Measurements from ENCODE around the gene FRMD5.

The FRMD5 gene

DNA sequence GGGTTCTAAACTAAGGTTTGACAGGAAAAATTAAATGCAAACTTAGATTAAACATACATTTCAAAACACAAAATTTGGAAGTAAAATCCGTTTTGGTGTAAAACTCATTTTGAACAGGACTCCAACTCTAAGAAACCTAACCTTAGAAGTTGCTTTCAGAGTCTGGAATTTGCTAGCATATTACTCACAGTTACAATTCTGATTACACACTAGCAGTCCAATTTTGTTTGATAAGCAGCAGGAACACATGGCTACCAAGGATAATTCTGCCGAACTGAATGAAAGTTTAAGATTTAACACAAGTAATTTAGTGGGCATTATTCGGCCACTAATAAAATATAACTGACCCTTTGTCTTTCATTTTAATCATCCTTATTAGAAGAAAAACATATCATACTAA, 49.6 kb downstream of the FRMD5 start:
- H4K20me1 ChIP-seq (ENCODE audit: insufficient read depth) = no peaks in the 10 kb centered on the region
- no peaks in the 10 kb centered on the region for H3K4me1 ChIP-seq (ENCODE audit: low read depth, poor library complexity, severe bottlenecking)
- no peaks in the 10 kb centered on the region for H3K36me3 ChIP-seq (ENCODE audit: insufficient read depth)
- H3K4me2 ChIP-seq = no peak overlapping the region
- no peak overlapping the region for H2AFZ ChIP-seq (ENCODE audit: low read depth)
- H3K4me3 ChIP-seq (IDR thresholded peaks at IDR 0.05; ENCODE audit: insufficient read depth, low read depth, low read length) = no peak overlapping the region
- no peak overlapping the region for H3K9ac ChIP-seq
- H3K27ac ChIP-seq = no peak overlapping the region
- TF ChIP-seq, protein P1, sequence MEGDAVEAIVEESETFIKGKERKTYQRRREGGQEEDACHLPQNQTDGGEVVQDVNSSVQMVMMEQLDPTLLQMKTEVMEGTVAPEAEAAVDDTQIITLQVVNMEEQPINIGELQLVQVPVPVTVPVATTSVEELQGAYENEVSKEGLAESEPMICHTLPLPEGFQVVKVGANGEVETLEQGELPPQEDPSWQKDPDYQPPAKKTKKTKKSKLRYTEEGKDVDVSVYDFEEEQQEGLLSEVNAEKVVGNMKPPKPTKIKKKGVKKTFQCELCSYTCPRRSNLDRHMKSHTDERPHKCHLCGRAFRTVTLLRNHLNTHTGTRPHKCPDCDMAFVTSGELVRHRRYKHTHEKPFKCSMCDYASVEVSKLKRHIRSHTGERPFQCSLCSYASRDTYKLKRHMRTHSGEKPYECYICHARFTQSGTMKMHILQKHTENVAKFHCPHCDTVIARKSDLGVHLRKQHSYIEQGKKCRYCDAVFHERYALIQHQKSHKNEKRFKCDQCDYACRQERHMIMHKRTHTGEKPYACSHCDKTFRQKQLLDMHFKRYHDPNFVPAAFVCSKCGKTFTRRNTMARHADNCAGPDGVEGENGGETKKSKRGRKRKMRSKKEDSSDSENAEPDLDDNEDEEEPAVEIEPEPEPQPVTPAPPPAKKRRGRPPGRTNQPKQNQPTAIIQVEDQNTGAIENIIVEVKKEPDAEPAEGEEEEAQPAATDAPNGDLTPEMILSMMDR (conservative IDR thresholded peaks at IDR 0.05; ENCODE audit: low read depth, low read length) = no peak
- H3K79me2 ChIP-seq (ENCODE audit: insufficient read depth, low read depth) = no peaks in the 10 kb centered on the region
- no peaks in the 10 kb centered on the region for H3K27me3 ChIP-seq (ENCODE audit: insufficient read depth, low read depth)

DNA sequence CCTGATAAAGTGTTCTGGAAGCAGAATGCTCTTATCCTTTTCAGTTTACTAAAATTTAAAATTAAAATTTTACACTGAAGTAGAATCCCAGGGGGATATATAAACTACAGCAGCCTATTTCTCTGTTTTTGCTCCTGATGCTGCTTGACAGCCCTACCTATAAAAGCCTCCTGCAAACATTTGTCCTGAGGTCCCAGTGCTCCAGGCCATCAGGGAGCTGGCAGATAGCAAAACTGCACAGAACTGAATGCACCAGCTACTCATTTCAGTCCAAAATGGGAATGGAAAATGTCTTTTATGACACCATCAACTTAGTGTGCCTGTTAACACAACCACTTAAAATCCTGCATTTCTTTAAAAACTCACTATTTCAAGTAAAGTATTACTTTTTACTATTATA, 50.1 kb downstream of the FRMD5 start:
- no peaks in the 10 kb centered on the region for H3K27me3 ChIP-seq (ENCODE audit: insufficient read depth, low read depth)
- TF ChIP-seq, protein P1 (conservative IDR thresholded peaks at IDR 0.05; ENCODE audit: low read depth, low read length) = no peak
- H3K79me2 ChIP-seq (ENCODE audit: insufficient read depth, low read depth) = no peaks in the 10 kb centered on the region
- no peak overlapping the region for H2AFZ ChIP-seq (ENCODE audit: low read depth)
- H3K27ac ChIP-seq = no peak overlapping the region
- H4K20me1 ChIP-seq (ENCODE audit: insufficient read depth) = no peaks in the 10 kb centered on the region
- H3K36me3 ChIP-seq (ENCODE audit: insufficient read depth) = no peaks in the 10 kb centered on the region
- H3K4me3 ChIP-seq (IDR thresholded peaks at IDR 0.05; ENCODE audit: insufficient read depth, low read depth, low read length) = no peak overlapping the region
- no peak overlapping the region for H3K9ac ChIP-seq
- H3K4me2 ChIP-seq = no peak overlapping the region
- no peaks in the 10 kb centered on the region for H3K4me1 ChIP-seq (ENCODE audit: low read depth, poor library complexity, severe bottlenecking)

DNA sequence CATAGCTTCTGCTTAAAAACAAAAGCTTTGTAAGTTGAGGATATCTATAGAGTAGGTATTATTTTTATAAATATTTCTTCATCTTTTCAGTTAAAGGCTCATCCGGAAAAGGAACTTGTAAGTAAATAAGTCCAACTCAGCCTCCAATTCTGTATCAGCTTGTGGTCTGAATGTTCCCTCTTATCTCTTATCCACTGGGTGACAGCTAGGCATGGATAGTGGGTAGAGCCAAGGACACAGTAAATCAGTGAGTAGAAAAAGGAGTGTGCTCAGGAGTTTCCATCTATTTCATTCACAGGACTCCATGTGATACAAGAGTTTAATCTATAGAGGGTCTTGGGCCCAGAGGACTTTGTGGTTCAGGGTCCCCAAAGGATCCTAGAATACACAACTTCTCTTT, 50.9 kb downstream of the FRMD5 start:
- Histone ChIP-seq H2AFZ (ENCODE audit: low read depth) (no peak overlapping the region), H3K79me2 (ENCODE audit: insufficient read depth, low read depth) (no peaks in the 10 kb centered on the region), H3K9ac (no peak overlapping the region), H3K4me3 (IDR thresholded peaks at IDR 0.05; ENCODE audit: insufficient read depth, low read depth, low read length) (no peak overlapping the region), H3K36me3 (ENCODE audit: insufficient read depth) (no peaks in the 10 kb centered on the region), H4K20me1 (ENCODE audit: insufficient read depth) (no peaks in the 10 kb centered on the region), H3K27ac (no peak overlapping the region), H3K4me1 (ENCODE audit: low read depth, poor library complexity, severe bottlenecking) (no peaks in the 10 kb centered on the region), H3K27me3 (ENCODE audit: insufficient read depth, low read depth) (no peaks in the 10 kb centered on the region), H3K4me2 (no peak overlapping the region)
- TF ChIP-seq, protein P1 (conservative IDR thresholded peaks at IDR 0.05; ENCODE audit: low read depth, low read length) = no peak

DNA sequence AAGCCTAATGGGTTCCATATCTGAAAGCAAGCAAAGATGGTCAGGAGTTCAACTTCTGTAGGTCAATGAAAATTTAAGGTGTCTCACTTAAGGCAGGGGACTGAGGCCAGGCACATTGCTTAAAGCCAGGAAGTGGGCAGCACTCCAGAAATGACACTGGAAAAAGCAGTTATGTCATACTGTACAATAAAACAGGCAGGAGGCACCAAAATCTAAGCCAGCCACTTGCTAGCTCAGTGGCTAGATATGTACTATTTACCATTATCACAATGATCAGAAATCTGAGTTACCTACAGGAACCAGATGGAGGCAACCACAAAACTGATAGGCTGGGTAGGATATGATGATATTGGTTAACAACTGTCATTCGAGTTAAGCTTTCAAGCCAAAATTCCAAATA, 57.3 kb downstream of the FRMD5 start:
- Histone ChIP-seq H3K4me1 (ENCODE audit: low read depth, poor library complexity, severe bottlenecking) (no peaks in the 10 kb centered on the region), H3K9ac (no peak overlapping the region), H3K36me3 (ENCODE audit: insufficient read depth) (no peaks in the 10 kb centered on the region), H3K27me3 (ENCODE audit: insufficient read depth, low read depth) (no peaks in the 10 kb centered on the region), H2AFZ (ENCODE audit: low read depth) (no peak overlapping the region), H3K79me2 (ENCODE audit: insufficient read depth, low read depth) (no peaks in the 10 kb centered on the region), H3K4me3 (IDR thresholded peaks at IDR 0.05; ENCODE audit: insufficient read depth, low read depth, low read length) (no peak overlapping the region), H3K27ac (no peak overlapping the region), H3K4me2 (no peak overlapping the region), H4K20me1 (ENCODE audit: insufficient read depth) (no peaks in the 10 kb centered on the region)
- TF ChIP-seq, protein P1 (conservative IDR thresholded peaks at IDR 0.05; ENCODE audit: low read depth, low read length) = no peak
